Stimulated activated CD4-positive, alpha-beta T cell treated with anti-CD3 and anti-CD28 coated beads, Interleukin-2, amount 100 ng/mL, for 48 hours (primary cell): Measurements from ENCODE around the gene ME3.

Source experiments
- DNase-seq, 2 donors: peaks; one replicate each; pipeline ENCODE4 v3.0.0-alpha.2; 2020

Gene ME3

DNA sequence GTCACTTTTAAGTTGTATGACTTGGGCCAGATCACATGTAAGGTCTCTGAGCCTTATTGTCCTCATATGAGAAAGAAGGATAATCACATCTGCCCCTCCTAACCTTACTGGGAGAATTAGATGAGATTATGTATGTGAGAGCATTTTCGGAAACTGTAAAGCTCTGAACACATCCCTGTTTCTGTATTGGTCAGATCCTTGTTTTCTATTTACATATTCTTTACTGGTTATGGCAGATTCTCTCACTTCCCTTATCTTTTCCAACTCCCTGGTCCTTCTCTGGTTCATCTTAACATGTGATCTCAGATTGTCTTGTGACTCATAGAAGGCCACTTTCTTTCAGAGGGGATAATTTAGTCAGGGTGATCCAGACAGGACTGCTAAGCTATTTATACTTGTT is 255.9 kb downstream of the ME3 start:
- no peak for DNase-seq

DNA sequence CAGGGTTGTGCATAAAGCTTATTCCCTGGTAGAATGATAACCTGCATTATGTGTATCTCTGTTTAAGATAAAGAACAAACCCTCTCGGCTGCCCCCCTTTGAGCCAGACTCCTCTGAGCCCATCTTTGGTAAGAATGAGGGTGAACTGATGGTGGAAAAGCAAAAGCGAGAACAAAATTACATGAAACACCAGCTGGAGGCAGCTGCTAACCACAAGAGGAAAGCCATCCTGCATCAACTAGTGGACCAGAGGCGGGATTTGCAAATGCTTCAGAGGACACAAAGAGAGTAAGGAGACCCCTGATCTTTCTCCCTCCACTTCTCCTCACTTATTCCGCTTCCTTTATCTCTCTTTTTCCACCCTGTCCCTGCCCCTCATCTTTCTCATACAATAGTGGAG is 257.4 kb downstream of the ME3 start:
- DNase-seq: no peak

DNA sequence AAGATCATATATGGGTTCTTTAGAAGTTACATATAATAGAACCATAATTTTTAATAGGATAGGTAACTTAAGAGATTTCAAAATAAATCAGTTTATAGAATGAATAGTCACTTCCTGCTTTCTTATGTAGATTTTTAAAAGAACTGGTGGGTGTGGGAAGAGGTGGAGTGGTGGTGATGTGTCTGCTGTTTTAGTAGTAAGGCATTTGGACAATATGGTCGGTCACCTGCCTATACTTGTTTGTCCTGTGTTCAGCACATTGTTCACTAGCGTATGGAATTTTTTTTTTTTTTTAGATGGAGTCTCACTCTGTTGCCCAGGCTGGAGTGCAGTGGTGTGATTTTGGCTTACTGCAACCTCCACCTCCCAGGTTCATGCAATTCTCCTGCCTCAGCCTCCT is 258.4 kb downstream of the ME3 start:
- no peak for DNase-seq

DNA sequence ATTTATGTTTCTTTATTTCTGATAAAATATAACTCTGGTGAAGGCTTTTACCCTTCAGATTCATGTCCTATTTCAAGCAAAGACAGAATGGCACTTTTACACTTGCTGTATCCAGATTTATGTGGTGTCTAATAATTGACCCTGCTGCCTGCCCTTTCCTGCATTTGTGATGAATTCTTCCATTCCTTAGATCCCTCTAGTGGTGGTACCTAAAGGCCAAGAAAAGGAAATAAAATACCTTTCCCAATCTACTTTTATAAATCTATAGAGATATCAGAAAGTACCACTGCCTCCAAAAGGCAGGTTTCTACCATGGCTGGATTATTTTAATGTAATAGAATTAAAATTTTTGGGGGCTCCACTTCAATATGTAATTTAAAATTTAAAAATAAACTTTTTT is 263.6 kb downstream of the ME3 start:
- DNase-seq: no peak

DNA sequence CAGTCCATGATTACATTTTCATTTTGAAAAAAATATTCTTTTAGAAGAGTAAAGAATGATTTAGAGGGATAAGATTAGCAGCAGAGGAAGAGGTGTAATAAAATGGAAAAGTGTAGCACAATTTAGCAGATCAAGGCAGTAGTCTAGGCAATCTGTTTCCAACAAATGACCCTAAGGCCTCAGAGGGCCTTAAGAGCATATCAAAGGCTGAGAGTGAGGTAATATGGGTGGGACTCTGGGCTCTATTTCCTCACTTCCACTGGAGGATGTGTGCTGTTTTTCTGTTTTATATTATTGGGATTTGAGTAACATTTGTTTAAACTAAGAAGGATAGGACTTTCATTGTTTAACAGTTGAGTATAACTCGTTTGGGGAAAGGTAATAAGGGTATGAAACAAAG is 269.0 kb downstream of the ME3 start:
- no peak for DNase-seq

DNA sequence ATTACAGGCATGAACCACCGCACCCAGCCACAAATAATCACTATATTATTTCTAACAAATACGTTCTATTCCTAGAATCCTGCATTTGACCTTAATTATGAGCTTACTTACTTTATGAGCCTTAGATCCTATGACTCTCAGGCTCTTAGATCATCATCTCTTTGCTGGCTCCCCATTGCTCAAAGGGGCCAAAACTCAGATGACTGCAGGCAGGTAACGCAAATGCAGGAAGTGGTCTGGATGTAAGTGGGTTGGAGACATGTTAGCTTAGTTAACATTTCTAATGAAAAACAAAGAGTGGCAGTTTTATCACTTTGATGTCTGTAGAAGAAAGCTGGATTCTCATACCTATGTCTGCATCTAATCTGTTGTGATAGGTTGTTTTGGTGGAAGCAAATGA is 274.3 kb downstream of the ME3 start:
- no peak for DNase-seq

DNA sequence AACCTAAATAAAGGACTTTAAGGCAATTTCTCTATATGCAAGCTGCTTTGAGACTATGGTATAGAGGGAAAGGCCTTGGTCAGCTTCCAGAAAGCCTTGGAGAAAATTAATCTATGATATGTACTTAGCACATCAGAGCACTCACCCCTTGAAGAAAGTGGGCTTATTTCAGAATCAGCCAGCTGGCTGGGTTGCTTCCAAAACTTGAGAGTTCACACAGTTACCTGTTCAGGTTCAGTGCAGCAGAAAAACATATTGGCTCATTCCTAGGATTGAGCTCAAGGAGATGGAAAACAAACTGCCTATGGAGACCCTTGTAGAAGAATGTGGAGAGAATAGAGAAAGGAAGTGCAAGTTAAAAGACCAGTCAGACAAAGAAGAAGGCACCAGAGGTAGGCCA is 275.1 kb downstream of the ME3 start:
- DNase-seq: no peak

DNA sequence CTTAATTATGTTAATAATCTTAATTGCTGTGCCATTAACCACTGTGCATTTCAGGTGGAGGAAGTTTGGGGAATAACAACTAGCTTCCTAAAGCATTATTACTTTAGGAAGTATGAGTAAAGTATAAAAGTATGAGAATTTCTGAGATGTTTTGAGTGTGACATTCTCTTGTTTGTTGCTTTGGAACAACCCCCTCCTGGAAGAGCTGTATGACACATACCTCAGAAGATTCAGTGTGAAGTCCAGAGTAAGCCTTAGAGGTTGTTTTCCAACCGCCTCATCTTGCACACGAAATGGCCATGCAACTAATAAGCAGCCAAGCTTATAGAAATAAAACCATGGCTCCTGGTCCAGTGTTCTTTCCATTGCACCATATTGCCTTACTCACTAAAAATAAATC is 276.0 kb downstream of the ME3 start:
- DNase-seq: no peak

DNA sequence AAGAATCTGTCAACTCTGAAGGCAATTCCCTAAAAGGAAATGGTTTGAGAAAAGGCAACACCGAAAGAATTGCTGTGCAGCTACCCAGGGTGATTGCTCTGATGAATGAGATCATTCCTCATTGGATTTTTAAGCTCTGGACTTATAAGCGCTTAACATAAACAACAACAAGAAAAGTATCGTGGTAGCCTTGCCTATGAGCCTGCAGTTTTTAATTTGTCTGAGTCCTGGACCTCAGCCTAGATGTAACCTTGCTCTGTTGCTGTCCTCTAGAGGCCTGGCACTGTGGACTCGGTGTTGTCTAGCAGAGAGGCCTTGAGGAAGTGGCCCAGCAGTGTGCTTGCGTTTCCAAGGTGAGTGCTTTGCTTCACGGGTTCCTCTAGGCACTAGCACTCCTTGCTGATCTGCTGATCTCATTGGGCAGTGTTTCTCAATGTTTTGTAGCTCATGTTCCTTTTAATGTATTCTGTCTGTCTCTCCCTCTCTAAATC is 277.3 kb downstream of the ME3 start:
- DNase-seq: no peak
